NCI-H345 treated with DMSO at 0.1 percent for 48 hours (cell line): ENCODE data around the gene APOL2.

Experiments used
- DNase-seq: peaks from one replicate; lab custom pipeline; 2025; ENCODE audit not compliant: unreplicated experiment; lab: John Stamatoyannopoulos, UW

The APOL2 gene

GRCh38 chr22:36180038-36180880 lies 59.1 kb downstream of the APOL2 start:
- DNase-seq = no peak

DNA sequence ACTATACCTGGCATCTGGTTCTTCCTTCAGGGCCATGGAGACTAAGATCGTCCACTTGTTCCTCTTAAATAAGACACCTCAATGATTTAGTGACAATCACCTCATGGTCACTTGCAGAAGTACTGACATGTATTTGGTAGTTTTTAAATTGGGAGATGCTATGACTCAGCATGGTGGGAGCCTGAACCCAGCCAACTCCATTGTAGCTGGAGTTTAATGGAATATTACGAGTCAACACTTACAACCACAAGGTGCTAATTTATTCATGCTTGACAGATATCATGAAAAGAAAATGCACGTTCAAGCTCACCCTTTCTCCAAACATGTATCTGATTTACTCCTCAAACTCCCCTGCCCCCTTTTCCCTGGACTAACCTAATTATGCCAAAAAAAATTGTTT lies 62.2 kb downstream of the APOL2 start:
- DNase-seq = no peak
